Muscle of leg (tissue), 11 donors: ENCODE results near the gene STAC. TPM values are rescaled to one million over a fixed set of nuclear protein-coding genes. Genes with fewer than 3 reads are reported as not detected.

Source experiments
- DNase-seq: peaks from one replicate; pipeline ENCODE4 v3.0.0; 2013
- H3K27ac ChIP-seq: one replicate; pipeline ENCODE4 v1.5.1; 2013; ENCODE audit warnings: mild to moderate bottlenecking, low read length, control low read depth
- H3K27me3 ChIP-seq: one replicate; pipeline ENCODE4 v1.6.1; 2013; ENCODE audit warnings: low read length; ENCODE audit not compliant: control insufficient read depth, insufficient read depth
- H3K36me3 ChIP-seq: one replicate; pipeline ENCODE4 v1.6.1; 2013; ENCODE audit warnings: low read length; ENCODE audit not compliant: control insufficient read depth, insufficient read depth
- H3K4me1 ChIP-seq: one replicate; pipeline ENCODE4 v1.6.1; 2013; ENCODE audit warnings: low read length; ENCODE audit not compliant: control insufficient read depth, insufficient read depth
- H3K4me3 ChIP-seq: one replicate; pipeline ENCODE4 v1.5.1; 2013; ENCODE audit warnings: low read length, control low read depth
- H3K9me3 ChIP-seq: replicated peaks from 2 replicates; pipeline ENCODE4 v1.6.1; 2013; ENCODE audit warnings: low read depth, low read length; ENCODE audit not compliant: control insufficient read depth
- WGBS: methylation state at CpG from one replicate; pipeline ENCODE4 v1.1.5; 2013; ENCODE audit warnings: missing lambda C conversion rate; ENCODE audit not compliant: insufficient coverage; 5-methylcytosine and 5-hydroxymethylcytosine counted together
- polyA plus RNA-seq, 8 donors: library from polyadenylated mRNA; unstranded; fragments of 120-200 nt; gene quantifications; one replicate each; pipeline versions ENCODE4 v1.2.1 to v1.2.3, GENCODE V29; 2013; ENCODE audit warnings: inconsistent platforms in 1 of 8, low replicate concordance in 1 of 8; ENCODE audit not compliant: insufficient read length in 8 of 8, insufficient read depth in 1 of 8
- total RNA-seq: library from RNA; stranded (reverse); fragments of 120-200 nt; gene quantifications from one replicate; pipeline ENCODE4 v1.2.4, GENCODE V29; 2013

Gene STAC
- total and polyA plus RNA-seq, 9 donors, result 29.9 to 73.5 (median 44.4) TPM

- no CpG with 5 or more reads among the region's 4 CpGs for WGBS
- Histone ChIP-seq H3K4me1 (peaks cover 2% of the 10 kb centered on the region), H3K27me3 (no peaks in the 10 kb centered on the region), H3K36me3 (peaks cover 2% of the 10 kb centered on the region), H3K9me3 (no peaks in the 10 kb centered on the region), H3K27ac (no peak overlapping the region), H3K4me3 (no peak overlapping the region)
- peak; percentile 67 for DNase-seq
Measured at GRCh38 chr3:36538136-36538749, 157.9 kb downstream of the STAC start.

DNA sequence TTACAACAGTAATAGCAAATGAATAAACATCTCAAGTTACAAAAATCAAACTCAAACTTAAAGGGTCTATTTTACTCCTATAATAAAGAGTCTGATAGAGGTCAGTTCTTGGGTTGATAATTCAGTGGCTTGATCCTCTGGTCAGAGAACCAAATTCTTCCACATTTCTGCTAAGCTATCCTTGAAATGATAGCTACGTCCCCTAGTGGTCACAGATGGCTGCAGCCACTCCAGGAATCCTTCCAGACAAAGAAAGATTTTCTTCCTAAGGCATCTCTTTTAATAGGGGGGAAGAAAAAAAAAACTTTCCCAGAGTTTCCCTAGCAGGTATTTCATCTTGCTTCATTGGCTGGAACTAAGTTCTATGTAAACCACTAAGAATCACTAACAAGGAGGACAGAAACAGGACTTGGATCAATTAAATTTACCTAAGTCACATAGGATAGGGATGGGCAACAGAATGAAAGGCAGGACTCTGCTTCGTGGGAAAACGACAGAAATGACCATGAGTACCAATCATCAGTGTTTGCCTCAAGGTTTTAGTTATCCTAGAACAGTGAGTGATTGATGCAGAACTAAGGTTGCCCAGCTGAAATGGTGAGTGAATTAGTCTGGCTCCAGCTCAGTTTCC lies 160.7 kb downstream of the STAC start:
- 53% methylated on average over 2 of the region's 3 CpGs for WGBS

GRCh38 chr3:36542186-36542585 lies 161.9 kb downstream of the STAC start:
- 29% methylated on average over 1 of the region's 2 CpGs for WGBS

More for the DNA sequence above, 160.7 kb downstream of the STAC start:
- no peak overlapping the region for H3K4me3 ChIP-seq
- DNase-seq, result no peak
- peaks cover 11% of the 10 kb centered on the region for H3K4me1 ChIP-seq
- no peak overlapping the region for H3K27ac ChIP-seq
- H3K9me3 ChIP-seq, result no peaks in the 10 kb centered on the region
- H3K36me3 ChIP-seq, result no peaks in the 10 kb centered on the region
- H3K27me3 ChIP-seq, result no peaks in the 10 kb centered on the region

GRCh38 chr3:36543276-36543997 lies 163.1 kb downstream of the STAC start:
- DNase-seq, result peak; percentile 87
- 80% methylated on average over 1 of the region's 5 CpGs for WGBS
- H3K27me3 ChIP-seq, result no peaks in the 10 kb centered on the region
- H3K4me3 ChIP-seq, result no peak overlapping the region
- H3K9me3 ChIP-seq, result peaks cover 3% of the 10 kb centered on the region
- H3K36me3 ChIP-seq, result peaks cover 4% of the 10 kb centered on the region
- no peak overlapping the region for H3K27ac ChIP-seq
- H3K4me1 ChIP-seq, result peaks cover 22% of the 10 kb centered on the region

More at GRCh38 chr3:36542186-36542585, 161.9 kb downstream of the STAC start:
- no peak overlapping the region for H3K4me3 ChIP-seq
- H3K27ac ChIP-seq, result no peak overlapping the region
- H3K36me3 ChIP-seq, result peaks cover 4% of the 10 kb centered on the region
- peak; percentile 72 for DNase-seq
- peaks cover 22% of the 10 kb centered on the region for H3K4me1 ChIP-seq
- H3K27me3 ChIP-seq, result no peaks in the 10 kb centered on the region
- H3K9me3 ChIP-seq, result no peaks in the 10 kb centered on the region

GRCh38 chr3:36546226-36546625 lies 165.9 kb downstream of the STAC start:
- peak; percentile 76 for DNase-seq
- Histone ChIP-seq H3K4me3 (no peak overlapping the region), H3K9me3 (peaks cover 6% of the 10 kb centered on the region), H3K27ac (peak overlapping the region; percentile 26), H3K36me3 (peaks cover 4% of the 10 kb centered on the region), H3K4me1 (peaks cover 22% of the 10 kb centered on the region), H3K27me3 (no peaks in the 10 kb centered on the region)
- WGBS, result 20% methylated on average over 3 of the region's 5 CpGs

DNA sequence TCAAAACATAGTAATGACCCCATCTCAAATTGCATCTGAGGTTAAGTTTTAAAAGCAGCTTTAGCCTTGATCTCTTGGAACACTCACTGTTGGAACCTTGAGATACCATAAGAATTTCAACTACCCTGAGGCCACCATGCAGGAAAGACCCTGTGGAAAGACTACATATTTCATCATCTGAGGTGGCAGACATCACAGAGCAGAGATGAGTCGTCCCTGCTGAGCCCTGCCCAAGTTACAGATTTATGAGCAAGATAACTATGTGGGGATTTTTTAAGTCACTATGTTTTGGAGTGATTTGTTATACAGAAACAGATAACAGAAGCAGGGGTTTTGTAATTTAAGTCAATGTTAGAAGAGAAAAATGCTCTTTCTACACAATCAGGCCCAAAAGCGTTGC lies 168.4 kb downstream of the STAC start:
- H3K9me3 ChIP-seq, result peaks cover 6% of the 10 kb centered on the region
- no peak for DNase-seq
- H3K4me3 ChIP-seq, result no peak overlapping the region
- no peak overlapping the region for H3K27ac ChIP-seq
- no peaks in the 10 kb centered on the region for H3K27me3 ChIP-seq
- 83% methylated on average over 1 of the region's 2 CpGs for WGBS
- H3K4me1 ChIP-seq, result peaks cover 20% of the 10 kb centered on the region
- H3K36me3 ChIP-seq, result peaks cover 4% of the 10 kb centered on the region

- Histone ChIP-seq H3K9me3 (no peaks in the 10 kb centered on the region), H3K36me3 (no peaks in the 10 kb centered on the region), H3K4me3 (no peak overlapping the region), H3K27ac (no peak overlapping the region), H3K4me1 (no peaks in the 10 kb centered on the region), H3K27me3 (no peaks in the 10 kb centered on the region)
- no peak for DNase-seq
- 67% methylated on average over 1 of the region's 2 CpGs for WGBS
Measured at GRCh38 chr3:36557021-36557707, 176.9 kb downstream of the STAC start.

DNA sequence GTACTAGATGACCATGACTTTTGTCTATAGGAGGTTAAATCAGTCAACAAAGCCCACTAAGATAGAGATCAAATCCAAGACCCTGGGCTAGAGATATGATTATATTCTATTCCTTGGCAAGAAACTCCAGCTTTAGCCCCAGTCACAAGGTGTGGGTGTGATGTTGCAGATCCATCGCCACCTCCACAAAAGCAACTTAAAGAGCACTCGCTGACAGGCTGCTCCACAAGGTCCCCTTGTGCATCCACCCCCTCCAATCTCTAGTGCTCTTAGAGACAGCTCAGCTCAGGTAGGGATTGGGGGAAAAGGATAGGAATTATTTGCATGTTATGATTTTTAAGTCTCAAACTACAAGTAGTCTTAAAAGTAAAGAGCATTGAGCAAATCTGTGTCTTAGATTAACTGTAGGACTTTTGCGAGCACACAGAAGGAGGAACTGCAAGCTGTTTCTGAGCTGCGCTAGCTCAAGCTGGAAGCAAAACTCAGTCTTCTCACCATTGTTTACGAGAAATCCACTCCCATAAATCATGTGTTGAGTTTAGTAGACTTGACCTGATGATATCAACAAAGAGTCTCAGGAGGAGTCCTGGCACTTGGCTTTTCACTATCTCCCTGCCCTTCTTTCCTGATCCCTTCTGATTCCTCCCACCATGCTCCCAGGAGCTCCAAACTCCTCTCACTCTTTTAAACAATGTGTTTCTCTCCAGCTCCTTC lies 177.6 kb downstream of the STAC start:
- no CpG with 5 or more reads among the region's 5 CpGs for WGBS
- H3K4me3 ChIP-seq, result no peak overlapping the region
- H3K27me3 ChIP-seq, result no peaks in the 10 kb centered on the region
- no peaks in the 10 kb centered on the region for H3K4me1 ChIP-seq
- no peak for DNase-seq
- H3K36me3 ChIP-seq, result no peaks in the 10 kb centered on the region
- no peaks in the 10 kb centered on the region for H3K9me3 ChIP-seq
- no peak overlapping the region for H3K27ac ChIP-seq

- Histone ChIP-seq H3K4me1 (no peaks in the 10 kb centered on the region), H3K4me3 (no peak overlapping the region), H3K9me3 (no peaks in the 10 kb centered on the region), H3K27me3 (no peaks in the 10 kb centered on the region), H3K27ac (no peak overlapping the region), H3K36me3 (no peaks in the 10 kb centered on the region)
- peak; percentile 52 for DNase-seq
- no CpG with 5 or more reads among the region's 2 CpGs for WGBS
Measured at GRCh38 chr3:36558961-36559360, 178.7 kb downstream of the STAC start.
